Activated naive CD4-positive, alpha-beta T cell treated with anti-CD3 and anti-CD28 coated beads, Interleukin-2, amount 10 ng/mL, durations not matched to agents 7 days and 5 days (primary cell): ENCODE data around the gene SMAD3.

Experiments
- CTCF ChIA-PET: fragments of 350-600 bp; sonication (Branson Sonifier 250); formaldehyde crosslinking; loops from one replicate; lab custom pipeline; 2021; ENCODE audit warnings: antibody characterized with exemption; lab: Charles Lee
- DNase-seq: peaks from one replicate; pipeline ENCODE4 v3.0.0-alpha.2; 2020
- H3K27ac Mint-ChIP-seq: one replicate; pipeline ENCODE4 v1.8.0; 2021; ENCODE audit warnings: mild to moderate bottlenecking, moderate library complexity, mixed read lengths
- H3K27me3 Mint-ChIP-seq: one replicate; pipeline ENCODE4 v1.8.0; 2021; ENCODE audit warnings: mild to moderate bottlenecking, mixed read lengths
- H3K36me3 Mint-ChIP-seq: one replicate; pipeline ENCODE4 v1.8.0; 2021; ENCODE audit warnings: mixed read lengths
- H3K4me1 Mint-ChIP-seq: one replicate; pipeline ENCODE4 v1.8.0; 2021; ENCODE audit warnings: mixed read lengths
- H3K4me3 Mint-ChIP-seq: one replicate; pipeline ENCODE4 v1.8.0; 2021; ENCODE audit warnings: mild to moderate bottlenecking, moderate library complexity, mixed read lengths
- H3K9me3 Mint-ChIP-seq: one replicate; pipeline ENCODE4 v1.8.0; 2021; ENCODE audit warnings: mixed read lengths

Gene SMAD3

GRCh38 chr15:67161412-67161811, 96.0 kb downstream of the SMAD3 start:
- CTCF ChIA-PET: interaction anchor here (1.3 kb wide), 1 partner anchor 18 kb away, joined by 3 read pairs; no protein-coding TSS in a partner anchor
- Mint-ChIP-seq H3K4me1 (peaks cover 35% of the 10 kb centered on the region), H3K4me3 (no peak overlapping the region), H3K9me3 (no peaks in the 10 kb centered on the region), H3K27ac (peak overlapping the region; percentile 24), H3K27me3 (no peaks in the 10 kb centered on the region), H3K36me3 (peaks cover 43% of the 10 kb centered on the region)
- DNase-seq: no peak

- no peak for DNase-seq
- H3K9me3 Mint-ChIP-seq: no peaks in the 10 kb centered on the region
- peak overlapping the region; percentile 24 for H3K27ac Mint-ChIP-seq
- peaks cover 32% of the 10 kb centered on the region for H3K4me1 Mint-ChIP-seq
- CTCF ChIA-PET: interaction anchor here (1.3 kb wide), 1 partner anchor 17 kb away, joined by 3 read pairs; no protein-coding TSS in a partner anchor
- no peaks in the 10 kb centered on the region for H3K27me3 Mint-ChIP-seq
- no peak overlapping the region for H3K4me3 Mint-ChIP-seq
- peaks cover 40% of the 10 kb centered on the region for H3K36me3 Mint-ChIP-seq
Observed at GRCh38 chr15:67161881-67162280, 96.5 kb downstream of the SMAD3 start.

- CTCF ChIA-PET: interaction anchor here (0.6 kb wide), 1 partner anchor 31 kb away, joined by 3 read pairs; no protein-coding TSS in a partner anchor
- H3K27me3 Mint-ChIP-seq: no peaks in the 10 kb centered on the region
- no peak overlapping the region for H3K4me3 Mint-ChIP-seq
- peaks cover 20% of the 10 kb centered on the region for H3K4me1 Mint-ChIP-seq
- H3K36me3 Mint-ChIP-seq: peaks cover 40% of the 10 kb centered on the region
- H3K27ac Mint-ChIP-seq: no peak overlapping the region
- no peaks in the 10 kb centered on the region for H3K9me3 Mint-ChIP-seq
- DNase-seq: no peak
Observed at GRCh38 chr15:67163180-67163579, 97.8 kb downstream of the SMAD3 start.

GRCh38 chr15:67164401-67164791, 99.0 kb downstream of the SMAD3 start:
- no peak for DNase-seq
- CTCF ChIA-PET: no interaction called here
- Mint-ChIP-seq H3K9me3 (no peaks in the 10 kb centered on the region), H3K4me3 (no peak overlapping the region), H3K27ac (peak overlapping the region; percentile 56), H3K4me1 (peaks cover 16% of the 10 kb centered on the region), H3K27me3 (no peaks in the 10 kb centered on the region), H3K36me3 (peaks cover 46% of the 10 kb centered on the region)

GRCh38 chr15:67164811-67165253, 99.4 kb downstream of the SMAD3 start:
- H3K4me3 Mint-ChIP-seq: peak overlapping the region; percentile 19
- peak overlapping the region; percentile 56 for H3K27ac Mint-ChIP-seq
- peaks cover 12% of the 10 kb centered on the region for H3K4me1 Mint-ChIP-seq
- H3K27me3 Mint-ChIP-seq: no peaks in the 10 kb centered on the region
- DNase-seq: no peak
- peaks cover 44% of the 10 kb centered on the region for H3K36me3 Mint-ChIP-seq
- no peaks in the 10 kb centered on the region for H3K9me3 Mint-ChIP-seq
- CTCF ChIA-PET: no interaction called here

- Mint-ChIP-seq H3K27me3 (no peaks in the 10 kb centered on the region), H3K4me1 (peaks cover 9% of the 10 kb centered on the region), H3K36me3 (peaks cover 48% of the 10 kb centered on the region), H3K27ac (no peak overlapping the region), H3K4me3 (peak overlapping the region; percentile 19), H3K9me3 (no peaks in the 10 kb centered on the region)
- DNase-seq: no peak
- CTCF ChIA-PET: no interaction called here
Observed at GRCh38 chr15:67165254-67166253, 100.2 kb downstream of the SMAD3 start.

- peaks cover 56% of the 10 kb centered on the region for H3K36me3 Mint-ChIP-seq
- DNase-seq: no peak
- no peak overlapping the region for H3K27ac Mint-ChIP-seq
- no peak overlapping the region for H3K4me3 Mint-ChIP-seq
- H3K4me1 Mint-ChIP-seq: peaks cover 6% of the 10 kb centered on the region
- CTCF ChIA-PET: no interaction called here
- H3K9me3 Mint-ChIP-seq: no peaks in the 10 kb centered on the region
- H3K27me3 Mint-ChIP-seq: no peaks in the 10 kb centered on the region
Observed at GRCh38 chr15:67166280-67167009, 101.0 kb downstream of the SMAD3 start.

GRCh38 chr15:67167091-67167490, 101.7 kb downstream of the SMAD3 start:
- Mint-ChIP-seq H3K27me3 (no peaks in the 10 kb centered on the region), H3K9me3 (no peaks in the 10 kb centered on the region), H3K4me1 (peaks cover 2% of the 10 kb centered on the region), H3K36me3 (peaks cover 63% of the 10 kb centered on the region), H3K4me3 (no peak overlapping the region), H3K27ac (no peak overlapping the region)
- DNase-seq: no peak
- CTCF ChIA-PET: no interaction called here

GRCh38 chr15:67168694-67169093, 103.3 kb downstream of the SMAD3 start:
- DNase-seq: no peak
- Mint-ChIP-seq H3K9me3 (no peaks in the 10 kb centered on the region), H3K27me3 (no peaks in the 10 kb centered on the region), H3K36me3 (peaks cover 77% of the 10 kb centered on the region), H3K27ac (no peak overlapping the region), H3K4me1 (peaks cover 16% of the 10 kb centered on the region), H3K4me3 (no peak overlapping the region)
- CTCF ChIA-PET: no interaction called here

GRCh38 chr15:67170143-67170925, 104.9 kb downstream of the SMAD3 start:
- H3K36me3 Mint-ChIP-seq: peaks cover 85% of the 10 kb centered on the region
- CTCF ChIA-PET: no interaction called here

GRCh38 chr15:67171471-67171870, 106.1 kb downstream of the SMAD3 start:
- Mint-ChIP-seq H3K27ac (no peak overlapping the region), H3K9me3 (no peaks in the 10 kb centered on the region), H3K36me3 (peaks cover 84% of the 10 kb centered on the region), H3K4me1 (peaks cover 40% of the 10 kb centered on the region), H3K27me3 (no peaks in the 10 kb centered on the region), H3K4me3 (no peak overlapping the region)
- CTCF ChIA-PET: no interaction called here
- DNase-seq: no peak

More at GRCh38 chr15:67170143-67170925, 104.9 kb downstream of the SMAD3 start:
- Mint-ChIP-seq H3K4me1 (peaks cover 31% of the 10 kb centered on the region), H3K27ac (no peak overlapping the region), H3K27me3 (no peaks in the 10 kb centered on the region), H3K4me3 (no peak overlapping the region), H3K9me3 (no peaks in the 10 kb centered on the region)
- DNase-seq: no peak

GRCh38 chr15:67172172-67172571, 106.8 kb downstream of the SMAD3 start:
- Mint-ChIP-seq H3K27me3 (no peaks in the 10 kb centered on the region), H3K4me1 (peaks cover 47% of the 10 kb centered on the region), H3K4me3 (no peak overlapping the region), H3K9me3 (no peaks in the 10 kb centered on the region), H3K36me3 (peaks cover 87% of the 10 kb centered on the region), H3K27ac (peak overlapping the region; percentile 11)
- no peak for DNase-seq
- CTCF ChIA-PET: no interaction called here

GRCh38 chr15:67173005-67173404, 107.6 kb downstream of the SMAD3 start:
- Mint-ChIP-seq H3K36me3 (peaks cover 80% of the 10 kb centered on the region), H3K27ac (peak overlapping the region; percentile 12), H3K27me3 (no peaks in the 10 kb centered on the region), H3K9me3 (no peaks in the 10 kb centered on the region), H3K4me1 (peaks cover 50% of the 10 kb centered on the region), H3K4me3 (no peak overlapping the region)
- no peak for DNase-seq
- CTCF ChIA-PET: no interaction called here
